Upper lobe of right lung (tissue), 1 donor: ENCODE results near the gene CLEC20A. TPM values are rescaled to one million over a fixed set of nuclear protein-coding genes. Genes with fewer than 3 reads are reported as not detected.

Experiments used
- ATAC-seq: fragments of 200-7000 bp; cut with Tn5 transposase; one replicate; pipeline ENCODE4 v1.9.1; 2020; ENCODE audit warnings: mild to moderate bottlenecking, moderate library complexity
- DNase-seq: peaks from one replicate; pipeline ENCODE4 v3.0.0-alpha.2; 2020
- H3K27ac ChIP-seq: fragments of 200-600 bp; one replicate; pipeline ENCODE4 v1.8.0; 2022
- H3K27me3 ChIP-seq: fragments of 200-600 bp; one replicate; pipeline ENCODE4 v1.8.0; 2022; ENCODE audit warnings: mild to moderate bottlenecking
- H3K36me3 ChIP-seq: fragments of 200-600 bp; one replicate; pipeline ENCODE4 v1.8.0; 2022
- H3K4me1 ChIP-seq: fragments of 200-600 bp; one replicate; pipeline ENCODE4 v1.8.0; 2022
- H3K4me3 ChIP-seq: fragments of 200-600 bp; one replicate; pipeline ENCODE4 v1.8.0; 2022; ENCODE audit warnings: mild to moderate bottlenecking
- H3K9me3 ChIP-seq: fragments of 200-600 bp; one replicate; pipeline ENCODE4 v1.8.0; 2022
- CTCF ChIP-seq: fragments of 200-600 bp; IDR thresholded peaks from one replicate; pipeline ENCODE4 v1.8.0; 2022; ENCODE audit warnings: antibody characterized with exemption
- intact Hi-C: fragments of 100-400 bp; cut with DNase I; formaldehyde crosslinking; loops from one replicate; pipeline ENCODE4 v1.11.0; 2022
- total RNA-seq: library from RNA; stranded (reverse); fragmentation: NEBNext Ultra II Directional; extraction: Animal tissue kit (Norgen Biotek cat#: 25700); gene quantifications from one replicate; pipeline ENCODE4 v1.2.1, GENCODE V29; 2021
- donor health status: DM: no; HTN: yes; CAD: no; lungs with severe emphysema.

CLEC20A gene
- total RNA-seq, 1 donor from 2014 or later = not detected

GRCh38 chr1:178477373-178477772 is 19.4 kb downstream of the CLEC20A start:
- Histone ChIP-seq H3K4me1 (no peaks in the 10 kb centered on the region), H3K9me3 (no peaks in the 10 kb centered on the region), H3K27ac (no peak overlapping the region), H3K4me3 (no peak overlapping the region), H3K36me3 (peaks cover 15% of the 10 kb centered on the region), H3K27me3 (no peaks in the 10 kb centered on the region)
- no peak for TF ChIP-seq CTCF
- DNase-seq = no peak
- ATAC-seq = no peak
- intact Hi-C loops = no loop called here

- Histone ChIP-seq H3K27ac (no peak overlapping the region), H3K36me3 (peaks cover 26% of the 10 kb centered on the region), H3K4me1 (no peaks in the 10 kb centered on the region), H3K9me3 (no peaks in the 10 kb centered on the region), H3K27me3 (no peaks in the 10 kb centered on the region), H3K4me3 (no peak overlapping the region)
- TF ChIP-seq CTCF = no peak
- intact Hi-C loops = no loop called here
- DNase-seq = no peak
- ATAC-seq = no peak
These were observed 24.2 kb downstream of the CLEC20A start for GRCh38 chr1:178472531-178472930.

GRCh38 chr1:178470411-178470960 is 26.3 kb downstream of the CLEC20A start:
- DNase-seq = no peak
- Histone ChIP-seq H3K36me3 (peaks cover 47% of the 10 kb centered on the region), H3K4me1 (no peaks in the 10 kb centered on the region), H3K27me3 (no peaks in the 10 kb centered on the region), H3K9me3 (no peaks in the 10 kb centered on the region), H3K27ac (no peak overlapping the region), H3K4me3 (no peak overlapping the region)
- TF ChIP-seq CTCF = no peak
- ATAC-seq = peak; percentile 91
- intact Hi-C loops = no loop called here

- DNase-seq (no peak), ATAC-seq (no peak)
- Histone ChIP-seq H3K4me3 (no peak overlapping the region), H3K36me3 (peaks cover 38% of the 10 kb centered on the region), H3K27me3 (no peaks in the 10 kb centered on the region), H3K9me3 (no peaks in the 10 kb centered on the region), H3K4me1 (no peaks in the 10 kb centered on the region), H3K27ac (no peak overlapping the region)
- intact Hi-C loops = no loop called here
- no peak for TF ChIP-seq CTCF
These were observed 28.9 kb downstream of the CLEC20A start for GRCh38 chr1:178467837-178468236.

- DNase-seq (no peak), ATAC-seq (no peak)
- Histone ChIP-seq H3K27ac (no peak overlapping the region), H3K36me3 (peaks cover 38% of the 10 kb centered on the region), H3K4me1 (no peaks in the 10 kb centered on the region), H3K27me3 (no peaks in the 10 kb centered on the region), H3K9me3 (no peaks in the 10 kb centered on the region), H3K4me3 (no peak overlapping the region)
- TF ChIP-seq CTCF = no peak
- intact Hi-C loops = no loop called here
These were observed 31.8 kb downstream of the CLEC20A start for GRCh38 chr1:178465011-178465410.

GRCh38 chr1:178464566-178464965 is 32.2 kb downstream of the CLEC20A start:
- DNase-seq = no peak
- H3K4me1 ChIP-seq = no peaks in the 10 kb centered on the region
- peaks cover 39% of the 10 kb centered on the region for H3K36me3 ChIP-seq
- H3K27ac ChIP-seq = no peak overlapping the region
- intact Hi-C loops = no loop called here
- no peak for TF ChIP-seq CTCF
- no peak for ATAC-seq
- H3K4me3 ChIP-seq = no peak overlapping the region
- H3K9me3 ChIP-seq = no peaks in the 10 kb centered on the region
- no peaks in the 10 kb centered on the region for H3K27me3 ChIP-seq
